Karpas-422 (cell line): ENCODE data around the gene CCNDBP1. TPM values are rescaled to one million over a fixed set of nuclear protein-coding genes. Genes with fewer than 3 reads are reported as not detected.
"Not testable (repeated sequence)": the region's sequence is repeated elsewhere in the genome, so short reads cannot be mapped to it uniquely, and the experiment has no call there.

Experiments
- DNase-seq: peaks from one replicate; pipeline ENCODE4 v3.0.0-alpha.2; 2015
- H2AFZ ChIP-seq: fragments of 200-600 bp; sonication (generic); 2 replicates; pipeline ENCODE4 v1.6.1; 2014; ENCODE audit warnings: antibody characterized with exemption, low read length, mixed read lengths
- H3K27ac ChIP-seq: fragments of 200-600 bp; sonication (generic); 2 replicates; pipeline ENCODE4 v1.5.1; 2014; ENCODE audit warnings: mild to moderate bottlenecking, low read length, moderate library complexity
- H3K27me3 ChIP-seq: fragments of 200-600 bp; sonication (generic); 2 replicates; pipeline ENCODE4 v1.6.1; 2014; ENCODE audit warnings: low read length, mixed read lengths
- H3K36me3 ChIP-seq: fragments of 200-600 bp; sonication (generic); 2 replicates; pipeline ENCODE4 v1.6.1; 2014; ENCODE audit warnings: low read length, mixed read lengths; ENCODE audit not compliant: insufficient read depth
- H3K4me1 ChIP-seq: fragments of 200-600 bp; sonication (generic); 2 replicates; pipeline ENCODE4 v1.6.1; 2014; ENCODE audit warnings: mild to moderate bottlenecking, low read length, mixed read lengths
- H3K4me2 ChIP-seq: fragments of 200-600 bp; sonication (generic); 2 replicates; pipeline ENCODE4 v1.6.1; 2014; ENCODE audit warnings: low read length, low read depth, mild to moderate bottlenecking; ENCODE audit not compliant: poor library complexity, severe bottlenecking
- H3K4me3 ChIP-seq: fragments of 200-600 bp; sonication (generic); 2 replicates; pipeline ENCODE4 v1.5.1; 2014; ENCODE audit warnings: mild to moderate bottlenecking, antibody characterized with exemption, low read length, mixed read lengths
- H3K79me2 ChIP-seq: fragments of 200-600 bp; sonication (generic); 2 replicates; pipeline ENCODE4 v1.6.1; 2014; ENCODE audit warnings: mild to moderate bottlenecking, low read length, mixed read lengths
- H3K9ac ChIP-seq: fragments of 200-600 bp; sonication (generic); 2 replicates; pipeline ENCODE4 v1.6.0; 2014; ENCODE audit warnings: low read length
- H3K9me2 ChIP-seq: fragments of 200-600 bp; sonication (generic), shearing (Covaris generic); replicated peaks from 2 replicates; pipeline ENCODE4 v1.6.0; 2014; ENCODE audit warnings: mild to moderate bottlenecking, low read length, moderate library complexity; ENCODE audit not compliant: insufficient read depth
- H3K9me3 ChIP-seq: fragments of 300-700, 200-600 bp; sonication (generic); 2 replicates; pipeline ENCODE4 v1.6.1; 2014; ENCODE audit warnings: low read length, mixed read lengths
- H4K20me1 ChIP-seq: fragments of 200-600 bp; sonication (generic); 2 replicates; pipeline ENCODE4 v1.6.1; 2014; ENCODE audit warnings: mild to moderate bottlenecking, antibody characterized with exemption, low read length, low read depth; ENCODE audit not compliant: insufficient read depth
- total RNA-seq: library from RNA; depleted of rRNA; stranded (reverse); fragments of >200 nt; shearing (Covaris generic); gene quantifications from 2 replicates; pipeline ENCODE4 v1.2.3, GENCODE V29; 2014; ENCODE audit warnings: low replicate concordance

The CCNDBP1 gene
- total RNA-seq, 1 experiment from 2014 or later, result 130 TPM

- not testable (repeated sequence) for H2AFZ ChIP-seq, H3K4me3 ChIP-seq, H4K20me1 ChIP-seq, H3K4me2 ChIP-seq, DNase-seq, H3K27ac ChIP-seq, H3K9me2 ChIP-seq, H3K27me3 ChIP-seq, H3K79me2 ChIP-seq, H3K9me3 ChIP-seq, H3K9ac ChIP-seq
- peaks cover 27% of the 10 kb centered on the region for H3K36me3 ChIP-seq
- peaks cover 11% of the 10 kb centered on the region for H3K4me1 ChIP-seq
Measured at GRCh38 chr15:43198556-43198955, 13.4 kb downstream of the CCNDBP1 start.

- Histone ChIP-seq H3K4me3 (no peak overlapping the region), H3K79me2 (no peaks in the 10 kb centered on the region), H3K9ac (no peak overlapping the region), H3K9me3 (no peaks in the 10 kb centered on the region), H3K36me3 (peaks cover 24% of the 10 kb centered on the region), H2AFZ (no peak overlapping the region), H3K4me2 (no peak overlapping the region), H3K27ac (no peak overlapping the region), H3K27me3 (no peaks in the 10 kb centered on the region), H3K4me1 (peaks cover 11% of the 10 kb centered on the region), H4K20me1 (no peaks in the 10 kb centered on the region), H3K9me2 (no peaks in the 10 kb centered on the region)
- no peak for DNase-seq
Measured at GRCh38 chr15:43198992-43199391, 13.8 kb downstream of the CCNDBP1 start.

- DNase-seq, result no peak
Measured at GRCh38 chr15:43199945-43200488, 14.8 kb downstream of the CCNDBP1 start.

GRCh38 chr15:43204016-43204901 lies 19.1 kb downstream of the CCNDBP1 start:
- Histone ChIP-seq H3K27ac (no peak overlapping the region), H3K4me3 (no peak overlapping the region), H3K4me2 (no peak overlapping the region), H3K27me3 (no peaks in the 10 kb centered on the region), H3K9ac (no peak overlapping the region), H3K9me2 (no peaks in the 10 kb centered on the region), H3K4me1 (0 out of 2 replicates have a peak, but pooled peaks cover 2% of the 10 kb centered on the region), H3K79me2 (no peaks in the 10 kb centered on the region), H4K20me1 (no peaks in the 10 kb centered on the region), H2AFZ (no peak overlapping the region), H3K36me3 (no peaks in the 10 kb centered on the region), H3K9me3 (no peaks in the 10 kb centered on the region)
- DNase-seq, result peak; percentile 81

More at GRCh38 chr15:43199945-43200488, 14.8 kb downstream of the CCNDBP1 start:
- Histone ChIP-seq H3K9me2 (no peaks in the 10 kb centered on the region), H3K9ac (no peak overlapping the region), H4K20me1 (no peaks in the 10 kb centered on the region), H3K9me3 (no peaks in the 10 kb centered on the region), H3K27me3 (no peaks in the 10 kb centered on the region), H3K4me2 (no peak overlapping the region), H3K4me1 (peaks cover 13% of the 10 kb centered on the region), H3K36me3 (peaks cover 15% of the 10 kb centered on the region), H2AFZ (no peak overlapping the region), H3K4me3 (no peak overlapping the region), H3K27ac (no peak overlapping the region), H3K79me2 (no peaks in the 10 kb centered on the region)

- Histone ChIP-seq H3K36me3 (no peaks in the 10 kb centered on the region), H3K4me1 (0 out of 2 replicates have a peak, but pooled peaks cover 2% of the 10 kb centered on the region), H3K79me2 (no peaks in the 10 kb centered on the region), H3K27ac (no peak overlapping the region), H2AFZ (no peak overlapping the region), H3K4me2 (no peak overlapping the region), H3K27me3 (no peaks in the 10 kb centered on the region), H3K9me2 (no peaks in the 10 kb centered on the region), H3K4me3 (no peak overlapping the region), H3K9ac (no peak overlapping the region), H3K9me3 (no peaks in the 10 kb centered on the region), H4K20me1 (no peaks in the 10 kb centered on the region)
- DNase-seq, result no peak
Measured at GRCh38 chr15:43206054-43206453, 20.9 kb downstream of the CCNDBP1 start.

- H3K4me2 ChIP-seq, result no peak overlapping the region
Measured at GRCh38 chr15:43207024-43207423, 21.8 kb downstream of the CCNDBP1 start.

GRCh38 chr15:43208052-43209002 lies 23.1 kb downstream of the CCNDBP1 start:
- Histone ChIP-seq H3K4me2 (no peak overlapping the region), H3K79me2 (no peaks in the 10 kb centered on the region), H2AFZ (no peak overlapping the region)

More at GRCh38 chr15:43207024-43207423, 21.8 kb downstream of the CCNDBP1 start:
- 0 out of 2 replicates have a peak, but pooled peaks cover 2% of the 10 kb centered on the region for H3K4me1 ChIP-seq
- no peaks in the 10 kb centered on the region for H3K27me3 ChIP-seq
- H2AFZ ChIP-seq, result no peak overlapping the region
- no peaks in the 10 kb centered on the region for H4K20me1 ChIP-seq
- no peak overlapping the region for H3K9ac ChIP-seq
- H3K79me2 ChIP-seq, result no peaks in the 10 kb centered on the region
- no peaks in the 10 kb centered on the region for H3K9me3 ChIP-seq
- DNase-seq, result no peak
- no peaks in the 10 kb centered on the region for H3K36me3 ChIP-seq
- H3K9me2 ChIP-seq, result no peaks in the 10 kb centered on the region
- H3K27ac ChIP-seq, result no peak overlapping the region
- no peak overlapping the region for H3K4me3 ChIP-seq

More at GRCh38 chr15:43208052-43209002, 23.1 kb downstream of the CCNDBP1 start:
- Histone ChIP-seq H3K27me3 (no peaks in the 10 kb centered on the region), H3K9ac (no peak overlapping the region), H3K4me3 (no peak overlapping the region), H3K9me2 (no peaks in the 10 kb centered on the region), H3K27ac (no peak overlapping the region), H4K20me1 (no peaks in the 10 kb centered on the region), H3K36me3 (no peaks in the 10 kb centered on the region), H3K9me3 (no peaks in the 10 kb centered on the region), H3K4me1 (0 out of 2 replicates have a peak, but pooled peaks cover 2% of the 10 kb centered on the region)
- DNase-seq, result no peak
